ENCODE measurements around the gene GINS2. TPM values are rescaled to one million over a fixed set of nuclear protein-coding genes. Genes with fewer than 3 reads are reported as not detected.

GINS2 gene
- total RNA-seq, 1 experiment from 2014 or later: 12.0 TPM

GRCh38 chr16:85681255-85681654 lies 7.5 kb downstream of the GINS2 start:
- intact Hi-C loops (cut with micrococcal nuclease; ENCODE audit: unreplicated experiment) (no loop called here), in situ Hi-C loops (cut with HindIII; ENCODE audit: low pct_unique_long_range_greater_than_20kb, low sequenced_read_pairs) (no loop called here)
- Histone ChIP-seq H3K27me3 (ENCODE audit: control insufficient read depth, insufficient read depth, low read length) (no peaks in the 10 kb centered on the region), H3K36me3 (ENCODE audit: control insufficient read depth, insufficient read depth, low read length) (peaks cover 4% of the 10 kb centered on the region), H3K27ac (ENCODE audit: low read length) (no peak overlapping the region), H3K4me1 (ENCODE audit: control insufficient read depth, insufficient read depth, low read length) (no peaks in the 10 kb centered on the region), H3K4me3 (ENCODE audit: low read depth in 2 of 2, low read length in 2 of 2) (no peak overlapping the region), H3K9me3 (ENCODE audit: control insufficient read depth, insufficient read depth, low read depth, low read length) (no peaks in the 10 kb centered on the region)
- ATAC-seq: no peak
- no TSS peak for BruUV-seq (replicated peaks)
- TF ChIP-seq TCF7L2 (IDR thresholded peaks at IDR 0.05; ENCODE audit: low read depth, low read length) (no peak), SIN3A (IDR thresholded peaks at IDR 0.05; ENCODE audit: borderline replicate concordance, insufficient read depth, low read depth, low read length) (no peak), REST (IDR thresholded peaks at IDR 0.05; ENCODE audit: insufficient read depth in 1 of 2, low read depth in 2 of 2, low read length in 1 of 2) (no peak), POLR2AphosphoS5 (IDR thresholded peaks at IDR 0.05; ENCODE audit: low read depth, low read length) (no peak), CTCF (IDR thresholded peaks at IDR 0.05) (no peak)
- CTCF ChIA-PET: no interaction called here
- DNase-seq (ENCODE audit: low read depth, low spot score): no peak
- POLR2A ChIA-PET: no interaction called here

GRCh38 chr16:85680352-85680944 lies 8.3 kb downstream of the GINS2 start:
- Histone ChIP-seq H3K27ac (ENCODE audit: low read length) (no peak overlapping the region), H3K36me3 (ENCODE audit: control insufficient read depth, insufficient read depth, low read length) (peaks cover 4% of the 10 kb centered on the region), H3K27me3 (ENCODE audit: control insufficient read depth, insufficient read depth, low read length) (no peaks in the 10 kb centered on the region), H3K4me3 (ENCODE audit: low read depth in 2 of 2, low read length in 2 of 2) (no peak overlapping the region), H3K4me1 (ENCODE audit: control insufficient read depth, insufficient read depth, low read length) (no peaks in the 10 kb centered on the region), H3K9me3 (ENCODE audit: control insufficient read depth, insufficient read depth, low read depth, low read length) (no peaks in the 10 kb centered on the region)
- in situ Hi-C loops (cut with HindIII; ENCODE audit: low pct_unique_long_range_greater_than_20kb, low sequenced_read_pairs) (no loop called here), intact Hi-C loops (cut with micrococcal nuclease; ENCODE audit: unreplicated experiment) (no loop called here)
- DNase-seq (ENCODE audit: low read depth, low spot score) (no peak), ATAC-seq (no peak)
- TF ChIP-seq POLR2AphosphoS5 (IDR thresholded peaks at IDR 0.05; ENCODE audit: low read depth, low read length): no peak
- TF ChIP-seq REST (IDR thresholded peaks at IDR 0.05; ENCODE audit: insufficient read depth in 1 of 2, low read depth in 2 of 2, low read length in 1 of 2): no peak
- TF ChIP-seq TCF7L2 (IDR thresholded peaks at IDR 0.05; ENCODE audit: low read depth, low read length): no peak
- no peak for TF ChIP-seq SIN3A (IDR thresholded peaks at IDR 0.05; ENCODE audit: borderline replicate concordance, insufficient read depth, low read depth, low read length)
- no peak for TF ChIP-seq CTCF (IDR thresholded peaks at IDR 0.05)
- no TSS peak for BruUV-seq (replicated peaks)
- POLR2A ChIA-PET: no interaction called here
- CTCF ChIA-PET: no interaction called here
